GM12874 (cell line): ENCODE measurements around the gene CCS.

Experiments used
- CTCF ChIP-seq: IDR thresholded peaks from 2 replicates; pipeline ENCODE4 v1.5.1; 2011; ENCODE audit warnings: low read depth, mild to moderate bottlenecking, control low read depth, low read length, moderate library complexity; ENCODE audit not compliant: insufficient read depth

Gene CCS

GRCh38 chr11:66653123-66653522, 60.1 kb downstream of the CCS start:
- TF ChIP-seq CTCF = no peak
